Limb (tissue), 2 donors: Measurements from ENCODE around the gene IDE.

Source experiments
- DNase-seq, 2 donors: peaks; one replicate each; pipeline ENCODE4 v3.0.0-alpha.2; 2016; ENCODE audit errors: extremely low spot score in 2 of 2

Gene IDE

DNA sequence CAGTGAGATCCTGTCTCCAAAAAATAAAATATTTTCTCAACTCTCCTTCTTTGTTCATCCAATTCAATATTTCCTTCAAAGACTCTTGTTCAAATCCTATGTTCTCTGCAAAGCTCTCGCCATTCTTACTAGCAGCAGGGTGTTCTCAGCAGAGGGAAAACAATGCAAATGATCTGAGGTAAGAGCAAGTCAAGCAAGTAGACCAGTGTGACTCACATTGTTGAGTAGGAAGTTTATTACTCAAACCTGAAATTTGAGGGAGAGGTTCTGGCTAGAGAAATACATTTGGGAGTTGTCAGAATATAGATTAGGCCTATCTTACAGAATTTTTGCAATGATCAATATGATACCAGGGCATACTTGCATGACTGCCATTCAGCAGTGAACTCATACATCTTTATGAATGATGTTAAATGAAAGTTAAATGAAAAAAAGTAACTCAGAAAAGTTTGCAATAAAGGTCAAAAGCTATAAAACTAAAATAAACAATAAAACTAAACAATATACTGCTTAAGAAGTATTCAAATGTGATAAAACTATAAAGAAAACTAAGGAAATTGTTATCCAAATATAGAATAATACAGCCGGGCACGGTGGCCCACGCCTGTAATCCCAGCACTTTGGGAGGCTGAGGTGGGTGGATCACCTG, 5.8 kb downstream of the IDE start:
- no peak for DNase-seq

DNA sequence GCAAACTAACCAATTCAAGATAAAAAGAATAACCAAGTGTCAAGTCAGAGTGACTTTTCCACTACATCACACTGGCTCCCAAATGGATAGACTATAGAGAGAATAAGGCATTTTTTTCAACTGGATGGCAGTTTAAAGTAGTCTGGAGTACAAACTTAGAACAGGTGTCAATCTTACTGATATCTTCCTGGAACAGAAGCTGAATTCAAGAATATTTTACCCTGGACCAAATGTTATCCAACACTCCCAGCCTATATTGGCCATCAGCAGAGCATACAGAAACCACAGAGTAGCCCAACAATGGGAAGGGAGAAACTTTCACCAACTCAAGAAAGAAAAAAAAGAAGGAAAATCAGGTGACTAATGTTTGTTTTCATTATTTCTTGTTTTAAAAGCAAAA, 11.5 kb downstream of the IDE start:
- DNase-seq: no peak

DNA sequence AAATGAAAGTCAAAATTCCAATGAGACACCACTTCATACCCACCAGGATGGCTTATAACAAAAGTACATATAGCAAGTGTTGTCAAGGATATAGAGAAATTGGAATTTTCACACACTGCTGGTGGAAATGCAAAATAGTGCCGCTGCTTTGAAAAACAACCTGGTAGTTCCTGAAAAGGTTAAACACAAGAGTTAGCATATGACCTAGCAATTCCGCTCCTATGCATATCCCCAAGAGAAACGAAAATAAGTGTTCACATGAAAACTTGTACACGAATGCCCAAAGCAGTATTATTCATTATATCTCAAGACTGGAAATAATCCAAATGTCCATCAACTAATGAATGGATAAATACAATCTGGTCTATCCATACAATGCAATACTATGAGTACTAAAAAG, 14.8 kb downstream of the IDE start:
- no peak for DNase-seq

DNA sequence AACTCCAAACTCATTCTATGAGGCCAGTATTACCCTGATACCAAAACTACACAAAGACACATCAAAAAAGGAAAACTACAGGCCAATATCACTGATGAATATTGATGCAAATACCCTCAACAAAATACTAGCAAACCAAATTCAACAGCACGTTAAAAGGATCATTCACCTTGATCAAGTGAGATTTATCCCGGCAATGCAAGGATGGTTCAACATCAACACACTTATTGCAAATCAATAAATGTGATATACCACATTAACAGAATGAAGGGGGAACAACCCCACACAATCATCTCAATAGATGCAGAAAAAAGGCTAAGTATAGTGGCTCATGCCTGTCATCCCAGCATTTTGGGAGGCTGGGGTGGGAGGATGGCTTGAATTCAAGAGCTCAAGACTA, 19.9 kb downstream of the IDE start:
- DNase-seq: no peak

DNA sequence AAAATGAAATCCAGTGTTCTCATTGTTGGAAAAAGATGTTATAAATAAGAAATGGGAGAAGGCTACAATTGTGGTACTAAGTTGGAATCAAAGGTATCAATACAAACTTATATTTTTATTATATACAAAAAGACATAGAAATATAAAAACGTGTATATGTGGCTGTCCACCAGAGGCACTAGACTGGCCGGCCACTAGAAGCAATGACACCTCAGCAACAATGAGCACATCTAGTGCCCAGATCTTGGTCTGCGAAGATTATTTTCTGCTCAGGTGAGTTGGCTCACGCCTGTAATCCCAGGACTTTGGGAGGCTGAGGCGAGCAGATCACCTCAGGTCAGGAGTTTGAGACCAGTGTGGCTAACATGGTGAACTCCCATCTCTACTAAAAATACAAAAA, 21.6 kb downstream of the IDE start:
- no peak for DNase-seq

DNA sequence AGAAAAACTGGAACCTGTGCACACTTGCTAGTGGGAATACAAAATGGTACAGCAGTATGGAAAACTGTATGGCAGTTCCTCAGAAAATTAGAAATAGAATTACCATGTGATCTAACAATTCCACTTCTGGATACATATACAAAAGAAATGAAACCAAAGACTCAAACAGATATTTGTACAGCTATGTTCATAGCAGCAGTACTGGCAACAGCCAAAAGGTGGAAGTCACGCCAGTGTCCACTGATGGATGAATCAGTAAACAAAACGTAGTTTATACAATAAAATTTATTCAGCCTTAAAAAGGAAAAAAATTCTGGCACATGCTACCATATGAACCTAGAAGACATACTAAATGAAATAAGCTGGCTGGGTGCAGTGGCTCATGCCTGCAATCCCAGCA, 23.0 kb downstream of the IDE start:
- no peak for DNase-seq

DNA sequence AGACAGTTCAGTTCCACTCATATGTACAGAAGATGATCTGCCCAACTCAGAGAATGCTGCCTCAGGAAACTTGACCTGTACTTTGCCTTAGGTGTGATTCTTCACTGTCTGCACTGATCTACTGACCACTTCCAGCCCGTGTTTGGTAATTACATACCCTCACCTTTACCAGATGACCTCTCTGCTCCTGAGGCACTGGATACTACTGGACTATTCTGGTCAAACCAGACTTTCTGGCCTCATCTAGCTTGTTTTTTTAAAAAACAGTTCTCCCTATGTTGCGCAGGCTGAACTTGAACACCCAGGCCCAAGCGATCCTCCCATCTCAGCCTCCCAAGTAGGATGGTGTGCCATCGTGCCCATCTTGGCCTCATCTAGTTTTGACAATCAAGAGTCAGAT, 26.2 kb downstream of the IDE start:
- no peak for DNase-seq

DNA sequence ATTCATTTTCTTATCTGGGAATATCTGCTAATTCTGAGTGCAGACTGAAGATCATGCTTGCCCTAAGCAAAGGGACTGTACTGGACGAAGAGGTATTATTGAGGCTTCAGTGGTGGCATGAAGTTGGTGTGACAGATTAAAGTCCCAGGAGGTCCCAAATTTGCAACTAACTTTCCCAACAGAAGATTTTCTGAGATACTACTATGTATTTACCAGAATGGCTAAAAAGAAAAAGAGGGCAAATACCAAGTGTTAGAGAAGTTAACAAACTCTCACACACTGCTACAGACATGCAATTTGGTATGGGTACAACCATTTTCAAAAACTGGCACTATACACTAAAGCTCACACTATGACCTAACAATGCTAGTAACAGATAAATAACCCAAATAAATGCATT, 28.3 kb downstream of the IDE start:
- no peak for DNase-seq

DNA sequence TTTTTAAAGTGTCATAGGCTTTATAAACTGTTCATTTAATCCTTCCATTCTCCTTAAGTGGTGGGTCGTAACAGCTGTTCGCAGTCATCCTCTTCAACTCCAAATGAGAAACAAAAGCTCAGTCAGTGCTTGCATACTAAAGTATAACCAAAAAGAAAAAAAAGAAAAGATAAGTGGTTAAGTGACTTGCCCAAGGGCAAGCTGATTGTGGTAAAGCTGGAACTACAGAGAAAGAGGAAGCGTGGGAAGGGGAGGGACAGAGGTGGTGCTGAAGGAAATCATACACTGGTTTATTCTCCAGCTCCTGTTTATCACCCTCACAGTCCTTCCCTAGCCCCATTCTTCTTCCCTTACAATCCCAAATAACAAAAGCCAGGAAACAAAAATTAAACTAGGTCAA, 29.6 kb downstream of the IDE start:
- DNase-seq: no peak

DNA sequence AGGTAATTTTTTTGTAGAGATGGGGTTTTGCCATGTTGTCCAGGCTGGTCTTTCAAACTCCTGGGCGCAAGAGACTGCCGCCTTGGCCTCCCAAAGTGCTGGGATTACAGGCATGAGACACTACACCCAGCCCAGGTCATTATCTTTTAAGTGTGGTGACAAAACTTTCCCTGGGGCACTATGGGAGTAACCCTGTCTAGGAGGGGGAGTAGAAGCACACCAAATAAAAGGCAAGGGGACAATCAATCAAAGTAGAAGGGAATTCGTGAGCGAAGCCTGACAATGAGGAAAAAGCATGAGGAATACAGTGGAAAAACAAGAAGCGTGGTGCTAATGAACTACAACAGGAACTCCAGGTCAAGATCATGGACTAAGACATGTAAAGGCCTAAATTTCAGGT, 31.4 kb downstream of the IDE start:
- DNase-seq: no peak

DNA sequence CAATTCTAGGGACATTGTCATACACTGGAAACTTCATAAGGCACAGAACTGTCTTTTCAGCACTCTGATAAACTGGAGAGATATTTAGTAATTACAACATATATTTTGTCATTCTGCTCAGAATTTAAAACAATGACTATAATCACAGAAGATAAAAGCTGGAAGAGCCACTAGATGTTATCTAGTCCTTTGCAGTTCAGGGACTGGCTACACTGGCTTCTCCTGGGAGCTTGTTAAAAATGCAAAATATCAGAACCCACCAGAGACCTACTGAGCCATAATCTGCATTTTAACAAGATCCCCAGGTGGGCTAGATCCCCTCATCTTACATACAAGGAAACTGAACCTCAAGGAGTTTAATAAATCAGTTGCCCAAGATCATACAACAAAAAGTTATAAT, 32.3 kb downstream of the IDE start:
- no peak for DNase-seq

DNA sequence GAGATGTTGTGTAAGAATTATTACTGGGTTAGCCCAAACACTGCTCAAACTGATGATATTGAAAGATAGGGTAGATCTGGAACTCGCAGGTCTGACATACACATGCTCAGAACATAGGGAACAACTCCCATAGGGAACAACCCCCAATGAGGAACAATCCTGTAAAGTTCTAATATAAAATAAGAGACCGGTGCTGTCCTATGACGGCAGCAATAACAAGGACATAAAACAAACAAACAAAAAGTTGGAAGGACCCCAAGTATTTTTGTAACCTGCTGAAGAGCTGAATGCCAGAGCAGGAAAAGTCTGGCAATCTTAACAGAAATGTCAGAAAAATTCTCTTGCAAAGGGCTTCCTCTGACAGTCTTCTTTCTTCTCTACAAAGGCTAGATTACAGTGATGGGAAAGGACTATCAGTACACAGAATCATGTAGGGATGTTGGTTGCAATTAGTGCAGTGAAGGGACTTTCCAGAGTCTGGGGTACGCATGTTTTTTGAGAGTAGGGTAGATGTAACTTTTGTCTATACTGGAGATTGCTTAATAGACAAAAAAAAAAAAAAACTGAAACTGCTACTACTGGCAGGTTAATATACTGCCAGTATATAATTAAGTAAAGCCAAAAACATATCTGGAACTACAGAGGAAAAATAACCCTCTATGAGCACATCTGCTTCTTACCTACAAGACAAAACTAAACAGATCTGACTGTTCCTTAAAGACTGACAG, 35.5 kb downstream of the IDE start:
- no peak for DNase-seq

DNA sequence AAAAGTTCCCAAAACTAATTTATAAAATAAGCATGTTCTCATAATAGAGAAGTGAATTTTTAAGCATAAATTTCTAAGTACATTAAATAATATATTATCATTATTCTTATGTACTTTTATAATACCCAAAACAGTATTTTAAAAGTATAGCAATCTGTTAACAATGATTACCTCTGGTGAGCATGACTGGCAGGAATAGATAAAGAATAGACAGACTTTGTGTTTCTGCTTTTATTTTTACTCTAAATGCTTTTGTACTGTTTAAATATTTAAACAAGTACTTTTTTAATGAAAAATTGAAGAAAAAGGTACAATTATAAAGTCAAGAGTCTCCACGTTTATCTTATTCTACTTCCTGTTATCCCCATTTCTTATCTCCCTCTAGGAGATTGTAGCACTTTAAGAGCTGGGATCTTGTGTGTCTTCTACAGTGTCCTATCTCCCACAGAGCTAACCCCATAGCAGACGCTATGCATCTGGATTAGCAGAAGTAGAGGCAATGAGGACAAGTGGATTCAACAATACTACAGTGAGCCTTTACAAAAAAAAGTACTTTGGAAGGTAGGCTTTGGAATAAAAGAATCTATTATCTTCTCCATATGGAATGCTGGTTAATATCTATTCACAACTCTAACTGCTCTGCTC, 42.9 kb downstream of the IDE start:
- DNase-seq: no peak

DNA sequence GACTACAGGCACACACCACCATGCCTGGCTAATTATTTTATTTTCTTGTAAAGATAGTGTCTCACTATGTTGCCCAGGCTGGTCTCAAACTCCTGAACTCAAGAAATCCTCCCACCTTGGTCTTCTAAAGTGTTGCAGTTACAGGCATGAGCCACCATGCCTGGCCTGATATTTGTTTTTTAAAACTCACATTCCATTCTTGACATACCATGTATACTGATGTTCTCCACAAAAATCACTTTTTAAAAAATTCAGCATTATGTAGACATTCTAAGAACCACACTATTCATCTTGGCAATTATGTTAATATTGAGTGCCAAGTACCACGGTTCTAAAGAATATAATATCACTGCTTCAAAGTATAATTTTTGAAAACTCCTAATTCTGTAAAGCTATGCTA, 43.5 kb downstream of the IDE start:
- no peak for DNase-seq

DNA sequence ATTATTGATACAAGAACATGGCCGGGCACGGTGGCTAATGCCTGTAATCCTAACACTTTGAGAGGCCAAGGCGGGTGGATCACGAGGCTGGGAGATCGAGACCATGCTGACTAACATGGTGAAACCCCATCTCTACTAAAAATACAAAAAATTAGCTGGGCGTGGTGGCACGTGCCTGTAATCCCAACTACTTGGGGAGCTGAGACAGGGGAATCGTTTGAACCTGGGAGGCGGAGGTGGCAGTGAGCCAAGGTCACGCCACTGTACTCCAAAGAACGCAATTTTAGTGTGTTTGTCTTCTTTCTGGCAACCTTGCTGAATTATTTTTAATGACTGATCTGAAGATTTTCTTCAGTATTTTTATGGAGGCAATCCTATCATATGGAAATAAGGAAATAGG, 46.2 kb downstream of the IDE start:
- DNase-seq: no peak

DNA sequence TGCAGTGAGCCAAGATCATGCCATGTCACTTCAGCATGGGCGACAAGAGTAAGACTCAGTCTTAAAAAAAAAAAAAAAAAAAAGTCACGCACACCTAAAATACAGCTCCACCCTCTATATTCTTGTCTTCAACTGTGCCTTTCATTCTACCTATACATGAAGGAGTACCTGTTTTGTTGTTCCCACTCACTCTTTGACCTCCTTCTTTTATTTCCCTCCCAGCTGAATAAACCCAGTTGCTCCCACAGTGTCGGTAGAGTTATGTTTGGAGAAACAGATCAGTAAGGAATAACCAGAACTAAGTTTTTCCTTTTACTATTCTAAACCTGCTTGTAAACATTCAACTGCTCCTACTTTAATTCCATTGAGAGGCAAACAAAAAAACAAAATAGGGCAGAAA, 50.3 kb downstream of the IDE start:
- no peak for DNase-seq

DNA sequence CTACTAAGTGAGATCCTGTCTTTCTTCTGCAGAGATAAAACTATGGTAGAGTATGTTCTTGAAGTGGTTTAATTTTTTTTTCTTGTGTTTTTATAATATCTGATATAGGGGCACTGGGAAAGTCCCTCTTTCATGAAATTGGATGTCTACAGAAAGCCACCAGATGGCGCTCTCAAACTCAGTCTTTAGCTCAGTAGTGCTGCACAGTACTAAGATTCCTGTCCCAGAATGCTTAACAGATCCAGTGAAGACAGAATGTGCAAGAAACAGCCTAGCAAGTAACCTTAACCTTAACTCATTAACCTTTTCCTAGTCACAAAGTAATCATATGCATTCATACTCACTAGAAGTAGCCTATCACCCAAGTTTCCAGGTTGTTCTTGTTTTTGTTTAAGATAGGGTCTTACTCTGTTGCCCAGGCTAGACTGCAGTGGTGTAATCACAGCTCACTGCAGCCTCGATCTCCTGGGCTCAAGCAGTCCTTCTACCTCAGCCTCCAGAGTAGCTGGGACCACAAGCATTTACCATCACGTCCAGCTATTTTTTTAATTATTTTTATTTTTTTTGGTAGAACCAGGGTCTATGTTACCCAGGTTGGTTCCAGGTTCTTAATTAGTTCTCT, 56.7 kb downstream of the IDE start:
- DNase-seq: peak; percentile 50 to 72

DNA sequence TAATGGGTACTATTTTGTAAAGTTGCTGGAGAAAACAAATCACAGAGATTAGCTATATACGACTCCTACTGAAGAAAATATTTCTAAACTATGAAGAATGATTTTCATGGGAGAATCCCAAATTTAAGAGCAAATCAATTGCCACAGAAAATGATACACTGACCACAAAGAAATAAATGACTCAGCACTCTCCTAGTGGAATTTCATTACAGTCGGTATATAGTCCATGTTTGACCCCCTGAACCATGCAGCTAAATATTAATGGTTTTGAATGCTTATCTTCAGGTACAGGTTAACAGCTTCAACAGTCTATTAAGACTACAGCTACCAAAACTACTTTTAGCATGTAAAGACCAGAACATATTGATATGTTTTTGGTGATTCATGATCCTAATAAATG, 65.0 kb downstream of the IDE start:
- no peak for DNase-seq

DNA sequence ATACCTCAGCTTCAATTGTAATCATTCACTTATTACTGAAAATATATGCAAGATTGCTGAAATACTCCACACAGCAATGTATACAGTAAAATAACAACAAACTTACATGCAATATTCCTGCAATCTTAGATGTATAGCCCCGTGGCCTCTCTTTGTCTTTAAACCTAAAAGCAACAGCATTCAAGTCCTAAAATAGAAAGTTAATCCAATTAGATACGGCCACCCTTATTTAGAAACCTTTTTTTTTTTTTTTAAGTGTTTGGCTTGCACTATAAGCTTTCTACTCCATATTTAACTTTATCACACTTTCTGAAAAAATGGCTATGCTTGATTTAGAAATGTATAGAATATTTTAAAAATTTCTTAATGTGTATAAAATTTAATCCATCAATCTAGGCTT, 67.6 kb downstream of the IDE start:
- no peak for DNase-seq

DNA sequence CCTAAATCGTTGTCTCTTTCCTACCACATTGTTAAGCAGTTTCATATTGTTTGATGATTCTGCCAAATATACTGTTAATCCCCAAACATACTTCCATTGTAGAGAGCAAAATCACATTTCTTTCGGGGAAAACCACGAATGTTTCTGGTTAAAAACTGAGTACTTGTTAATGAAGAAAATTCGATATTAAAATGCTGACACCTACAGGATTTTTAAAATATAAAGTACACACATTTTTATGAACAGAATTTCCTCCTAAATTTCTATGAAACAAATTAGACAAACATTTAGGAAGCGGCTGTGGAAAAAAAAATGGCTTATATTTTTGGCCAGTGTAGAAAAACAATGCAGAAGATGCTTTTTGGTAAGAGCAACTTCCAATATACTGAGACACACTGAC, 68.8 kb downstream of the IDE start:
- no peak for DNase-seq

DNA sequence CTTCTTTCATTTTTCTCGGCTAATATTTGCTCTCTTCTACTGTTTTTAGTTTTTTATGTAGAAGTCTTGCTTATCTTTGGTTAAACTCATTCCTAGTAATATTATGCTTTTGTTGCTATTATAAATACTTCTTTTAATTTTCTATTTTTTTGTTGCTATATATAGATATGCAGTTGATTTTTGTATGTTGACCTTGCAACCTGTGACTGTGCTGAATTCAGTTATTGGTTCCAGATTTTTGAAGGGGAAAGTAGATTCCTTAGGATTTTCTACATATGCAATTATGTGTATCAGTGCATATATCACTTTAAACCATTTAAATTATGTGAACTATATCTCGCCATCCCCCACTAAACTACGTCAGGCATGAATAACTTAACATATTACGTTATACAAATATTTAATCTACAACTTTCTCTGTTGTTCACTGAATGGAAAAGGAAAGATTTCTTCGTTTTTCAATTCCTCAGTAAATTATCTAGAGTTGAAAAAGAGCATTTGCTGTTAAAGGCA, 71.5 kb downstream of the IDE start:
- DNase-seq: no peak

DNA sequence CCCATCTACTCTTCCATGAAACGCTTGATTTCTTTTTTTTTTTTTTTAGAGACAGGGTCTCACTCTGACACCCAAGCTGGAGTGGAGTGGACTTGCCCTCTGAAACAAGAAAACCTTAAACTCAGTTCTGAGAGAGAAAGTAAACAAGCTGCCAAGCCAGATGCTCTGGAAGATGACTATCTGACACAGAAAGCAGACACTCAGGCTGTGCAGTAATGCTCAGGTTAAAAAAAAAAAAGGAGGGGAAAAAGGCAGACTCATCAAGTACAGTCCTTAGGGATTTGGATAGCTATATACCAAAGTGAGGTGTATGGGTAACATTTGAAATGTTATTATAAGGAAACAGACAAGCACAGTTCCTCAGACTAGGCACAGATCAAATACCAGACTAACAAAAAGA, 80.5 kb downstream of the IDE start:
- DNase-seq: no peak
